ENCODE data around the gene CIAO2B.

DNA sequence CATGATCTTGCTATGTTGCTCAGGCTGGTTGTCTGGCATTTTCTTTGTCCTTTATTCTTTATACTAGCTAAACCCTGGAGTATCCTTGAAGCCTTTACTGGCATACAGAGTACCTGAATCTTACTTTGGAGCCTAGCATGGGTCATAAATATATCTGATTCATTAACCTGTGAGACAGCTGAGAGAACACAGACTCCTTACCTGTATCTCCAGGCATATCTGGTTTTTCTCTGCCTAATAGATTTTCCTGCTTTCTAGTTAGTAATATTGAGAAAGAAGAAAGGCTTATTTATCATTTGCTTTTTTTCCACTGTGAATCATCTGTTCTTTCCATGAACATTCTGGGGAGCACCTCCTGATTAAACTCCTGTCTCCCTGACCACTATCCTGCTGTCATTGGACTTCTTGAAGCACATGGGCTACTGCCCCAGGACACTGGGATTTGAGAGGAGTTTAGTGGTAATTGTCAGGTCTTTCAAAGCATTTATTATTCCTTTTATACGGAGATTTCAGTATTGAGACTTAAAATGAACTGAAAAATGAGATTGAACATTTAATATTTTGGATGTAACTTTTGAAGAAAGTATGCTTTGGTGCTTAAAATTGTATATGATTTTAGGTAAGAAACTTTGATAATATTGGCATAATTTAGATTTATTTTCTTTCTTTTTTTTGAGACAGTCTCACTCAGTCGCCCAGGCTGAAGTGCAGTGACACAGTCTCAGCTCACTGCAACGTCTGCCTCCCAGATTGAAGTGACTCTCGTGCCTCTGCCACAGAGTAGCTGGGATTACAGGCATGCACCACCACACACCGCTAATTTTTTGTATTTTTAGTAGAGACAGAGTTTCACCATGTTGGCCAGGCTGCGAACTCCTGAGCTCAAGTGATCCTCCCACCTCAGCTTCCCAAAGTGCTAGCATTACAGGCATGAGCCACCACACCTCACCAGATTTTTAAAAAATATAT is 45.3 kb downstream of the CIAO2B start:
- TF ChIP-seq, protein P1, sequence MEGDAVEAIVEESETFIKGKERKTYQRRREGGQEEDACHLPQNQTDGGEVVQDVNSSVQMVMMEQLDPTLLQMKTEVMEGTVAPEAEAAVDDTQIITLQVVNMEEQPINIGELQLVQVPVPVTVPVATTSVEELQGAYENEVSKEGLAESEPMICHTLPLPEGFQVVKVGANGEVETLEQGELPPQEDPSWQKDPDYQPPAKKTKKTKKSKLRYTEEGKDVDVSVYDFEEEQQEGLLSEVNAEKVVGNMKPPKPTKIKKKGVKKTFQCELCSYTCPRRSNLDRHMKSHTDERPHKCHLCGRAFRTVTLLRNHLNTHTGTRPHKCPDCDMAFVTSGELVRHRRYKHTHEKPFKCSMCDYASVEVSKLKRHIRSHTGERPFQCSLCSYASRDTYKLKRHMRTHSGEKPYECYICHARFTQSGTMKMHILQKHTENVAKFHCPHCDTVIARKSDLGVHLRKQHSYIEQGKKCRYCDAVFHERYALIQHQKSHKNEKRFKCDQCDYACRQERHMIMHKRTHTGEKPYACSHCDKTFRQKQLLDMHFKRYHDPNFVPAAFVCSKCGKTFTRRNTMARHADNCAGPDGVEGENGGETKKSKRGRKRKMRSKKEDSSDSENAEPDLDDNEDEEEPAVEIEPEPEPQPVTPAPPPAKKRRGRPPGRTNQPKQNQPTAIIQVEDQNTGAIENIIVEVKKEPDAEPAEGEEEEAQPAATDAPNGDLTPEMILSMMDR (IDR thresholded peaks at IDR 0.05) = no peak
- TF ChIP-seq EP300 (IDR thresholded peaks at IDR 0.05) (no peak), POLR2A (IDR thresholded peaks at IDR 0.05; ENCODE audit: low read depth) (no peak)

All from esophagus muscularis mucosa (tissue), 4 donors.